Sigmoid colon (tissue), 4 donors: ENCODE measurements around the gene DENND10.

ENCODE experiments used
- POLR2A ChIP-seq, 2 donors: fragments of 450-650 bp; IDR thresholded peaks; one replicate each; pipeline ENCODE4 v1.6.1; 2016; ENCODE audit warnings: antibody characterized with exemption in 2 of 2, mild to moderate bottlenecking in 2 of 2, moderate library complexity in 2 of 2
- POLR2AphosphoS5 ChIP-seq, 4 donors: sonication (generic); formaldehyde crosslinking; IDR thresholded peaks; one replicate each; pipeline ENCODE4 v1.6.1; 2017; ENCODE audit warnings: antibody characterized with exemption in 4 of 4
- TF ChIP-seq, protein P1 (sequence below), 4 experiments: fragments of 450-650 bp in 3 of 4; fragments of 200-600 bp in 1 of 4; IDR thresholded peaks; one replicate each; pipeline ENCODE4 v1.5.1; 2016 to 2019; ENCODE audit warnings: antibody characterized with exemption in 4 of 4, mild to moderate bottlenecking in 3 of 4, moderate library complexity in 2 of 4

DNA sequence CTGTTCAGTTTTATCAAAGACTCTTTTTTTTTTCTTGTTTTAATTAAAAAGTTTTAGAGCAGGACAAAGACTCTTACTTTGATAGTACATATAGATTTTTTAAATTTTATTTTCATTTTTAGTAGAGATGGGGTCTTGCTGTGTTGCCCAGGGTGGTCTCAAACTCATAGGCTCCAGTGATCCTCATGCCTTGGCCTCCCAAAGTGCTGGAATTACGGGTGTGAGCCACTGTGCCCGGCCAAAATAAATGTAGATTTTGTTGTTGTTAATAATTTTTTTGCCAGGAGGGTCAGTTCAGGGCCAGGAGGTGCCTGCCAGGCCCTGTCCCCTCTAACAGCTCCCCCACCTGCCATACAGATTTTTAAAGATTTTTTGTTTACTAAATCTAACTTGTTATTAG, 17.0 kb downstream of the DENND10 start:
- TF ChIP-seq POLR2AphosphoS5 (IDR thresholded peaks at IDR 0.05) (no peak), POLR2A (IDR thresholded peaks at IDR 0.05) (no peak)
- TF ChIP-seq, protein P1, sequence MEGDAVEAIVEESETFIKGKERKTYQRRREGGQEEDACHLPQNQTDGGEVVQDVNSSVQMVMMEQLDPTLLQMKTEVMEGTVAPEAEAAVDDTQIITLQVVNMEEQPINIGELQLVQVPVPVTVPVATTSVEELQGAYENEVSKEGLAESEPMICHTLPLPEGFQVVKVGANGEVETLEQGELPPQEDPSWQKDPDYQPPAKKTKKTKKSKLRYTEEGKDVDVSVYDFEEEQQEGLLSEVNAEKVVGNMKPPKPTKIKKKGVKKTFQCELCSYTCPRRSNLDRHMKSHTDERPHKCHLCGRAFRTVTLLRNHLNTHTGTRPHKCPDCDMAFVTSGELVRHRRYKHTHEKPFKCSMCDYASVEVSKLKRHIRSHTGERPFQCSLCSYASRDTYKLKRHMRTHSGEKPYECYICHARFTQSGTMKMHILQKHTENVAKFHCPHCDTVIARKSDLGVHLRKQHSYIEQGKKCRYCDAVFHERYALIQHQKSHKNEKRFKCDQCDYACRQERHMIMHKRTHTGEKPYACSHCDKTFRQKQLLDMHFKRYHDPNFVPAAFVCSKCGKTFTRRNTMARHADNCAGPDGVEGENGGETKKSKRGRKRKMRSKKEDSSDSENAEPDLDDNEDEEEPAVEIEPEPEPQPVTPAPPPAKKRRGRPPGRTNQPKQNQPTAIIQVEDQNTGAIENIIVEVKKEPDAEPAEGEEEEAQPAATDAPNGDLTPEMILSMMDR (IDR thresholded peaks at IDR 0.05) = no peak
